22Rv1 (cell line): ENCODE measurements around the gene MRPS23.

ENCODE experiments used
- ZFX ChIP-seq: fragments of 450-650 bp; IDR thresholded peaks from 2 replicates; pipeline ENCODE4 v1.6.1; 2017; ENCODE audit warnings: antibody characterized with exemption, borderline replicate concordance
- TF ChIP-seq, protein P1 (sequence below): fragments of 450-650 bp; IDR thresholded peaks from 2 replicates; pipeline ENCODE4 v1.5.1; 2017; ENCODE audit warnings: mild to moderate bottlenecking

DNA sequence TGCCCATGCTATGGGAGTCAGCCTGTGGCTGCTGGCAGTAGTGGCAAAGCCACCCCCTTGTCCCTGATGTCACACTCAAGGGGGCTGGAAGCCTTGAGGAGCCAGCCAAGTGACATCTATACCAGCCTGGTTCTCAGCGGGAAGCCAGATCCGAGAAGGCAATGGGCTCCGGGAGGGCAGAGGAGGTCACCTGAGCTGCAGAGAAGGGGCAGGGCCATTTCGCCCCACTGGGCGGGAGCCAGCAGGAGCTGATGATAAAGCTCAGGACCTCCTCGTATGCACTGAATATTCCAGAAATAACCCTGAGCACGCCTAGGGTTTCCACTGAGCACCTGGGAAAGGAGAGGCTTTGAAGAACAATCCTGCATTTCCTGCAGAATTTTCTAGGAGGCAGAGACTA lies 19.0 kb downstream of the MRPS23 start:
- TF ChIP-seq, protein P1, sequence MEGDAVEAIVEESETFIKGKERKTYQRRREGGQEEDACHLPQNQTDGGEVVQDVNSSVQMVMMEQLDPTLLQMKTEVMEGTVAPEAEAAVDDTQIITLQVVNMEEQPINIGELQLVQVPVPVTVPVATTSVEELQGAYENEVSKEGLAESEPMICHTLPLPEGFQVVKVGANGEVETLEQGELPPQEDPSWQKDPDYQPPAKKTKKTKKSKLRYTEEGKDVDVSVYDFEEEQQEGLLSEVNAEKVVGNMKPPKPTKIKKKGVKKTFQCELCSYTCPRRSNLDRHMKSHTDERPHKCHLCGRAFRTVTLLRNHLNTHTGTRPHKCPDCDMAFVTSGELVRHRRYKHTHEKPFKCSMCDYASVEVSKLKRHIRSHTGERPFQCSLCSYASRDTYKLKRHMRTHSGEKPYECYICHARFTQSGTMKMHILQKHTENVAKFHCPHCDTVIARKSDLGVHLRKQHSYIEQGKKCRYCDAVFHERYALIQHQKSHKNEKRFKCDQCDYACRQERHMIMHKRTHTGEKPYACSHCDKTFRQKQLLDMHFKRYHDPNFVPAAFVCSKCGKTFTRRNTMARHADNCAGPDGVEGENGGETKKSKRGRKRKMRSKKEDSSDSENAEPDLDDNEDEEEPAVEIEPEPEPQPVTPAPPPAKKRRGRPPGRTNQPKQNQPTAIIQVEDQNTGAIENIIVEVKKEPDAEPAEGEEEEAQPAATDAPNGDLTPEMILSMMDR: no peak
- TF ChIP-seq ZFX: no peak
